Glutamatergic neuron (in vitro differentiated cells): ENCODE measurements around the gene IRAG1. TPM values are rescaled to one million over a fixed set of nuclear protein-coding genes. Genes with fewer than 3 reads are reported as not detected.

Experiments
- DNase-seq: peaks from one replicate; pipeline ENCODE4 v3.0.0; 2022
- H3K27ac Mint-ChIP-seq: one replicate; pipeline ENCODE4 v1.8.0; 2020; ENCODE audit warnings: mild to moderate bottlenecking, mixed read lengths, inconsistent platforms; ENCODE audit not compliant: unreplicated experiment
- H3K27me3 Mint-ChIP-seq: one replicate; pipeline ENCODE4 v1.8.0; 2020; ENCODE audit warnings: mild to moderate bottlenecking, moderate library complexity, mixed read lengths, inconsistent platforms; ENCODE audit not compliant: unreplicated experiment
- H3K36me3 Mint-ChIP-seq: one replicate; pipeline ENCODE4 v1.8.0; 2020; ENCODE audit warnings: mild to moderate bottlenecking, mixed read lengths, inconsistent platforms; ENCODE audit not compliant: unreplicated experiment
- H3K4me1 Mint-ChIP-seq: one replicate; pipeline ENCODE4 v1.8.0; 2020; ENCODE audit warnings: mild to moderate bottlenecking, low read depth, mixed read lengths, inconsistent platforms; ENCODE audit not compliant: unreplicated experiment
- H3K4me3 Mint-ChIP-seq: one replicate; pipeline ENCODE4 v1.8.0; 2020; ENCODE audit warnings: mild to moderate bottlenecking, mixed read lengths, inconsistent platforms; ENCODE audit not compliant: unreplicated experiment
- H3K9me3 Mint-ChIP-seq: one replicate; pipeline ENCODE4 v1.8.0; 2020; ENCODE audit warnings: mild to moderate bottlenecking, moderate library complexity, mixed read lengths, inconsistent platforms; ENCODE audit not compliant: unreplicated experiment
- total RNA-seq: library from RNA; stranded (reverse); fragmentation: NEBNext Ultra II Directional; extraction: Animal tissue kit (Norgen Biotek cat#: 25700); gene quantifications from one replicate; pipeline ENCODE4 v1.2.1, GENCODE V29; 2021; ENCODE audit not compliant: unreplicated experiment
- TF ChIP-seq, protein P1 (sequence below): fragments of 200-600 bp; sonication (generic); IDR thresholded peaks from one replicate; pipeline ENCODE4 v1.5.0; 2021; ENCODE audit not compliant: partially characterized antibody, unreplicated experiment

IRAG1 gene
- total RNA-seq, 1 donor from 2014 or later, result 4.2 TPM

DNA sequence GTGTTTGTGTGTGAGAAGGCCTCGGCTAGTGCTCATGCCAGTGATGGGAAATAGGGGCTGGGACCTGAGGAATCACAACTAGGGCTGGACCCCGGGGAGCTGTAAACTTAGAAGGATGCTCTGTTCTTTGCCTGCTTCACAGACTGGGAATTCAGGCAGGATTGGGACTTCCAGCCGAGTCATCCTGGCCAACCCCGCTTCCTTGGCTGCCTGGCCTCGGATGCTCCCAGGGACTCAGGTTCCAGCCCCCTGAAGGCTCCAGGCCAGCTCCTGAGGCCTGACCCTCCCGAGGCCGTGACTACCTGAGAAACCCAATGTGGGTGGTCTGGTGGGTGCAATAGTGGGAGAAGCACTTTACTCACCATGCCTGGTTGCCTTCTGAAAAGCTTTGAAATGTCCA, 44.7 kb downstream of the IRAG1 start:
- Mint-ChIP-seq H3K4me3 (no peak overlapping the region), H3K27me3 (no peaks in the 10 kb centered on the region), H3K4me1 (no peaks in the 10 kb centered on the region), H3K27ac (no peak overlapping the region), H3K9me3 (no peaks in the 10 kb centered on the region), H3K36me3 (no peaks in the 10 kb centered on the region)
- DNase-seq, result no peak
- TF ChIP-seq, protein P1, sequence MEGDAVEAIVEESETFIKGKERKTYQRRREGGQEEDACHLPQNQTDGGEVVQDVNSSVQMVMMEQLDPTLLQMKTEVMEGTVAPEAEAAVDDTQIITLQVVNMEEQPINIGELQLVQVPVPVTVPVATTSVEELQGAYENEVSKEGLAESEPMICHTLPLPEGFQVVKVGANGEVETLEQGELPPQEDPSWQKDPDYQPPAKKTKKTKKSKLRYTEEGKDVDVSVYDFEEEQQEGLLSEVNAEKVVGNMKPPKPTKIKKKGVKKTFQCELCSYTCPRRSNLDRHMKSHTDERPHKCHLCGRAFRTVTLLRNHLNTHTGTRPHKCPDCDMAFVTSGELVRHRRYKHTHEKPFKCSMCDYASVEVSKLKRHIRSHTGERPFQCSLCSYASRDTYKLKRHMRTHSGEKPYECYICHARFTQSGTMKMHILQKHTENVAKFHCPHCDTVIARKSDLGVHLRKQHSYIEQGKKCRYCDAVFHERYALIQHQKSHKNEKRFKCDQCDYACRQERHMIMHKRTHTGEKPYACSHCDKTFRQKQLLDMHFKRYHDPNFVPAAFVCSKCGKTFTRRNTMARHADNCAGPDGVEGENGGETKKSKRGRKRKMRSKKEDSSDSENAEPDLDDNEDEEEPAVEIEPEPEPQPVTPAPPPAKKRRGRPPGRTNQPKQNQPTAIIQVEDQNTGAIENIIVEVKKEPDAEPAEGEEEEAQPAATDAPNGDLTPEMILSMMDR, result no peak

GRCh38 chr11:10646681-10647355, 46.7 kb downstream of the IRAG1 start:
- Mint-ChIP-seq H3K9me3 (no peaks in the 10 kb centered on the region), H3K4me1 (no peaks in the 10 kb centered on the region), H3K27me3 (no peaks in the 10 kb centered on the region), H3K36me3 (no peaks in the 10 kb centered on the region), H3K4me3 (no peak overlapping the region), H3K27ac (no peak overlapping the region)
- no peak for DNase-seq
- TF ChIP-seq, protein P1, result no peak

GRCh38 chr11:10646005-10646404, 47.5 kb downstream of the IRAG1 start:
- DNase-seq, result no peak
- Mint-ChIP-seq H3K4me3 (no peak overlapping the region), H3K27me3 (no peaks in the 10 kb centered on the region), H3K9me3 (no peaks in the 10 kb centered on the region), H3K36me3 (no peaks in the 10 kb centered on the region), H3K4me1 (no peaks in the 10 kb centered on the region), H3K27ac (no peak overlapping the region)
- TF ChIP-seq, protein P1, result no peak

- Mint-ChIP-seq H3K27ac (no peak overlapping the region), H3K4me3 (no peak overlapping the region), H3K36me3 (no peaks in the 10 kb centered on the region), H3K9me3 (no peaks in the 10 kb centered on the region), H3K27me3 (no peaks in the 10 kb centered on the region), H3K4me1 (no peaks in the 10 kb centered on the region)
- TF ChIP-seq, protein P1, result no peak
- DNase-seq, result no peak
Observed at GRCh38 chr11:10645212-10645795, 48.3 kb downstream of the IRAG1 start.

Other genes starting within 250 kb of the IRAG1 start
- gene AMPD3, start 238.5 kb downstream of the IRAG1 start, total RNA-seq, result 0.44 TPM
- 14.2 TPM for gene RNF141, start 152.6 kb downstream of the IRAG1 start, total RNA-seq
- not detected for gene LYVE1, start 125.1 kb downstream of the IRAG1 start, total RNA-seq
- gene CTR9, start 57.5 kb upstream of the IRAG1 start, total RNA-seq, result 32.7 TPM
- 1,663 TPM for gene EIF4G2, start 115.2 kb upstream of the IRAG1 start, total RNA-seq
- gene ZBED5, start 164.3 kb upstream of the IRAG1 start, total RNA-seq, result 83.4 TPM